Keratinocyte (primary cell): ENCODE results near the gene NRXN2.

ENCODE experiments used
- CTCF ChIP-seq, 3 experiments: IDR thresholded peaks in 1 of 3; conservative IDR thresholded peaks in 1 of 3; optimal IDR thresholded peaks in 1 of 3; 2 replicates in 2 of 3; 3 replicates in 1 of 3; pipeline versions ENCODE3 to v1.5.1; 2011; ENCODE audit warnings: low read length in 3 of 3, mild to moderate bottlenecking in 3 of 3, moderate library complexity in 2 of 3, control low read depth in 1 of 3, inconsistent platforms in 1 of 3; ENCODE audit not compliant: insufficient read depth in 2 of 3; ENCODE audit errors: extremely low read depth in 1 of 3
- EZH2 ChIP-seq: IDR thresholded peaks from one replicate; pipeline ENCODE4 v1.6.1; 2012; ENCODE audit warnings: inconsistent platforms, mild to moderate bottlenecking, low read length, moderate library complexity

GRCh38 chr11:64583296-64584262 is 139.4 kb downstream of the NRXN2 start:
- TF ChIP-seq CTCF (optimal IDR thresholded peaks at IDR 0.05 in 1 of 3, IDR thresholded peaks at IDR 0.05 in 1 of 3, conservative IDR thresholded peaks at IDR 0.05 in 1 of 3; ENCODE audit: extremely low read depth in 1 of 3, insufficient read depth in 2 of 3, low read length in 3 of 3) (no peak), EZH2 (no peak)
